Measurements from ENCODE around the gene C17orf67.

- TF ChIP-seq EZH2 (IDR thresholded peaks at IDR 0.05; ENCODE audit: insufficient read depth, poor library complexity, severe bottlenecking), result no peak
- no peak for TF ChIP-seq EZH2phosphoT487 (IDR thresholded peaks at IDR 0.05; ENCODE audit: insufficient read depth, low read depth)
These were observed 2.9 kb downstream of the C17orf67 start for GRCh38 chr17:56830726-56831368.
